Measurements from ENCODE around the gene TRUB2. TPM values are rescaled to one million over a fixed set of nuclear protein-coding genes. Genes with fewer than 3 reads are reported as not detected.

The TRUB2 gene
- total and polyA plus RNA-seq, 2 of the 13 experiments (the other 11 are each of a cell fraction or from before 2014, with no cell fraction given) = 22.3 to 41.2 TPM

Other genes with a start within 250 kb of the TRUB2 start
- 68.5 and 79.8 TPM in 2 replicates for gene PTGES2, start 194.7 kb downstream of the TRUB2 start, total RNA-seq (2016; rRNA removed; fragmentation: Illumina TruSeq; extraction: Trizol)
- 63.7 and 67.2 TPM in 2 replicates for gene PTGES2, start 194.7 kb downstream of the TRUB2 start, polyA plus RNA-seq (2011; rRNA removed)
- gene LCN2, start 173.0 kb downstream of the TRUB2 start, total RNA-seq (2016; rRNA removed; fragmentation: Illumina TruSeq; extraction: Trizol) = 0.34 and 0.38 TPM in 2 replicates
- 1.4 and 2.3 TPM in 2 replicates for gene LCN2, start 173.0 kb downstream of the TRUB2 start, polyA plus RNA-seq (2011; rRNA removed)
- 22.2 and 33.1 TPM in 2 replicates for gene BBLN, start 162.2 kb downstream of the TRUB2 start, total RNA-seq (2016; rRNA removed; fragmentation: Illumina TruSeq; extraction: Trizol)
- 27.6 and 29.5 TPM in 2 replicates for gene BBLN, start 162.2 kb downstream of the TRUB2 start, polyA plus RNA-seq (2011; rRNA removed)
- gene CIZ1, start 130.9 kb downstream of the TRUB2 start, total RNA-seq (2016; rRNA removed; fragmentation: Illumina TruSeq; extraction: Trizol) = 25.8 and 30.6 TPM in 2 replicates
- 50.3 and 54.7 TPM in 2 replicates for gene CIZ1, start 130.9 kb downstream of the TRUB2 start, polyA plus RNA-seq (2011; rRNA removed)
- 0.13 and 0.15 TPM in 2 replicates for gene DNM1, start 119.1 kb downstream of the TRUB2 start, total RNA-seq (2016; rRNA removed; fragmentation: Illumina TruSeq; extraction: Trizol)
- 0.58 and 0.91 TPM in 2 replicates for gene DNM1, start 119.1 kb downstream of the TRUB2 start, polyA plus RNA-seq (2011; rRNA removed)
- gene GOLGA2, start 46.4 kb downstream of the TRUB2 start, total RNA-seq (2016; rRNA removed; fragmentation: Illumina TruSeq; extraction: Trizol) = 35.4 and 45.8 TPM in 2 replicates
- 43.0 and 45.3 TPM in 2 replicates for gene GOLGA2, start 46.4 kb downstream of the TRUB2 start, polyA plus RNA-seq (2011; rRNA removed)
- gene SWI5, start 46.2 kb downstream of the TRUB2 start, total RNA-seq (2016; rRNA removed; fragmentation: Illumina TruSeq; extraction: Trizol) = 39.2 and 46.5 TPM in 2 replicates
- 41.0 and 48.7 TPM in 2 replicates for gene SWI5, start 46.2 kb downstream of the TRUB2 start, polyA plus RNA-seq (2011; rRNA removed)
- 16.2 and 26.1 TPM in 2 replicates for gene COQ4, start 392 bp upstream of the TRUB2 start, total RNA-seq (2016; rRNA removed; fragmentation: Illumina TruSeq; extraction: Trizol)
- 36.0 and 37.5 TPM in 2 replicates for gene COQ4, start 392 bp upstream of the TRUB2 start, polyA plus RNA-seq (2011; rRNA removed)
- 9.3 and 18.8 TPM in 2 replicates for gene SLC27A4, start 18.1 kb upstream of the TRUB2 start, total RNA-seq (2016; rRNA removed; fragmentation: Illumina TruSeq; extraction: Trizol)
- 10.6 and 16.9 TPM in 2 replicates for gene SLC27A4, start 18.1 kb upstream of the TRUB2 start, polyA plus RNA-seq (2011; rRNA removed)
- 37.1 and 42.1 TPM in 2 replicates for gene URM1, start 48.9 kb upstream of the TRUB2 start, total RNA-seq (2016; rRNA removed; fragmentation: Illumina TruSeq; extraction: Trizol)
- gene URM1, start 48.9 kb upstream of the TRUB2 start, polyA plus RNA-seq (2011; rRNA removed) = 41.3 and 51.5 TPM in 2 replicates
- gene CERCAM, start 98.4 kb upstream of the TRUB2 start, total RNA-seq (2016; rRNA removed; fragmentation: Illumina TruSeq; extraction: Trizol) = 4.2 and 9.0 TPM in 2 replicates
- 17.1 and 19.6 TPM in 2 replicates for gene CERCAM, start 98.4 kb upstream of the TRUB2 start, polyA plus RNA-seq (2011; rRNA removed)
- gene ODF2, start 133.6 kb upstream of the TRUB2 start, total RNA-seq (2016; rRNA removed; fragmentation: Illumina TruSeq; extraction: Trizol) = 28.3 and 31.3 TPM in 2 replicates
- 9.8 and 10.0 TPM in 2 replicates for gene ODF2, start 133.6 kb upstream of the TRUB2 start, polyA plus RNA-seq (2011; rRNA removed)
- gene GLE1, start 182.3 kb upstream of the TRUB2 start, total RNA-seq (2016; rRNA removed; fragmentation: Illumina TruSeq; extraction: Trizol) = 28.8 and 41.1 TPM in 2 replicates
- gene GLE1, start 182.3 kb upstream of the TRUB2 start, polyA plus RNA-seq (2011; rRNA removed) = 10.6 and 14.7 TPM in 2 replicates
- 23.5 and 106 TPM in 2 replicates for gene SPTAN1, start 230.1 kb upstream of the TRUB2 start, total RNA-seq (2016; rRNA removed; fragmentation: Illumina TruSeq; extraction: Trizol)
- 111 and 132 TPM in 2 replicates for gene SPTAN1, start 230.1 kb upstream of the TRUB2 start, polyA plus RNA-seq (2011; rRNA removed)